ENCODE data around the gene UBE2M.
"Not testable (repeated sequence)": the region's sequence is repeated elsewhere in the genome, so short reads cannot be mapped to it uniquely, and the experiment has no call there.

Gene UBE2M

DNA sequence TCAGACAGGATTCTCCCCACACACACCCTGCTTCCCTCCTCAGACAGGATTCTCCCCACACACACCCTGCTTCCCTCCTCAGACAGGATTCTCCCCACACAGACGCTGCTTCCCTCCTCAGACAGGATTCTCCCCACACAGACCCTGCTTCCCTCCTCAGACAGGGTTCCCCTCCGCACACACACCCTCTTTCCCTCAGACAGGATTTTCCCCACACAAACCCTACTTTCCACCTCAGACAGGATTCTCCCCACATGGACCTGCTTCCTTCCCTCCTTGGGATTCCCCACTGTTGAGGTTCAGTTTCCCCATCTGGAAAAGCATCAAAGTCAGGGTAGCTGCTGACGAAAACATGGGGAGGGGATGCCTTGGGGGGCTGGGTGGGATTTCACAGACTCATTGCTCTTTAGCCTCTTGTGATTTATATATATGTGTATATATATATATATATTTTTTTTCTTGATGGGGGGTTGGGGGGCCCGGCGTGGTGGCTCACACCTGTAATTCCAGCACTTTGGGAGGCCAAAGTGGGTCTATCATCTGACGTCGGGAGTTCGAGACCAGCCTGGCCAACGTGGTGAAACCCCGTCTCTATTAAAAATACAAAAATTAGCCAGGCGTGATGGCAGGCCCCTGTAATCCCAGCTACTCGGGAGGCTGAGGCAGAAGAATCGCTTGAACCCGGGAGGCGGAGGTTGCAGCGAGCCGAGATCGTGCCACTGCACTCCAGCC lies 15.6 kb downstream of the UBE2M start:
- not testable (repeated sequence) for DNase-seq (ENCODE audit: extremely low read depth in 1 of 2, low read depth in 1 of 2)

DNA sequence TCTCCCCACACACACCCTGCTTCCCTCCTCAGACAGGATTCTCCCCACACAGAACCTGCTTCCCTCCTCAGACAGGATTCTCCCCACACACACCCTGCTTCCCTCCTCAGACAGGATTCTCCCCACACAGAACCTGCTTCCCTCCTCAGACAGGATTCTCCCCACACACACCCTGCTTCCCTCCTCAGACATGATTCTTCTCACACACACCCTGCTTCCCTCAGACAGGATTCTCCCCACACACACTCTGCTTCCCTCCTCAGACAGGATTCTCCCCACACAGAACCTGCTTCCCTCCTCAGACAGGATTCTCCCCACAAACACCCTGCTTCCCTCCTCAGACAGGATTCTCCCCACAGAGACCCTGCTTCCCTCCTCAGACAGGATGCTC lies 19.2 kb downstream of the UBE2M start:
- DNase-seq (ENCODE audit: extremely low read depth in 1 of 2, low read depth in 1 of 2): not testable (repeated sequence)

- no peak for DNase-seq (ENCODE audit: extremely low read depth in 1 of 2, low read depth in 1 of 2)
These were observed 19.9 kb downstream of the UBE2M start for GRCh38 chr19:58538257-58539168.

GRCh38 chr19:58536852-58537798 lies 21.3 kb downstream of the UBE2M start:
- no peak for DNase-seq (ENCODE audit: extremely low read depth in 1 of 2, low read depth in 1 of 2)

DNA sequence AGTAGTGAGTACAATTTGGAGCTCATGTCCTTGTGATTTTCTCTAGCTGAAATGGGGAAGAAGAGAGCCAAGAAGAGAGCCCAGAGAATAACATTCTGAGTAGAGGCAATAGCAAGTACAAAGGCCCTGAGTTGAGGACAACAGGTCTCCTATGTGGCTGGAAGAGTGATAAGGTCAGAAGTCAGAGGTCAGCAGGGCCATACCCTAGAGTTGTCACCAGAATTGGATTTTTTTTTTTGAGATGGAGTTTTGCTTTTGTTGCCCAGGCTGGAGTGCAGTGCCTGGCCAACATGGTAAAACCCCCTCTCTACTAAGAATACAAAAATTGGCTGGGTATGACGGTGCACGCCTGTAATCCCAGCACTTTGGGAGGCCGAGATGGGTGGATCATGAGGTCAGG lies 22.6 kb downstream of the UBE2M start:
- no peak for DNase-seq (ENCODE audit: extremely low read depth in 1 of 2, low read depth in 1 of 2)

GRCh38 chr19:58531034-58531840 lies 27.2 kb downstream of the UBE2M start:
- no peak for DNase-seq (ENCODE audit: extremely low read depth in 1 of 2, low read depth in 1 of 2)

GRCh38 chr19:58529405-58529804 lies 29.0 kb downstream of the UBE2M start:
- no peak for DNase-seq (ENCODE audit: extremely low read depth in 1 of 2, low read depth in 1 of 2)

DNA sequence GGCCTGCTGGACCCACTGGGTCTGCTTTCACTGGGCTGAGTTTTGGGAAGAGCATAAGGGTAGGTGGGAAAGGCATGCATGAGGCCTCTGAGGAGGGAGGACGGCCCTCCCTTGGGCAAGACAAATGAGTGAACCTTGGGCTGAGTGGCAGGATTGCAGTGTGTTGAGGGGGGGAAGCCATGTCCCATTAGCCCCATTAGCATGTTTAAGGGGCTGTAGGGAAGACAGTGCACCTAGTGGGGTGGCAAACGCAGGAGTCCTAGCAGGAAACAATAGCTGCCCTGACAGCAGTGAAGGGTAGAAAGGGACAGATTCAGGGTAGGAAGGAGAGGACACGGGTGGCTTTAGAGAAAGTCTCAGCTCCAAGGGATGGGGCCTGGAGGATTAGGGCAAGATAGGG lies 35.7 kb downstream of the UBE2M start:
- no peak for DNase-seq (ENCODE audit: extremely low read depth in 1 of 2, low read depth in 1 of 2)

GRCh38 chr19:58521651-58522050 lies 36.8 kb downstream of the UBE2M start:
- no peak for DNase-seq (ENCODE audit: extremely low read depth in 1 of 2, low read depth in 1 of 2)

DNA sequence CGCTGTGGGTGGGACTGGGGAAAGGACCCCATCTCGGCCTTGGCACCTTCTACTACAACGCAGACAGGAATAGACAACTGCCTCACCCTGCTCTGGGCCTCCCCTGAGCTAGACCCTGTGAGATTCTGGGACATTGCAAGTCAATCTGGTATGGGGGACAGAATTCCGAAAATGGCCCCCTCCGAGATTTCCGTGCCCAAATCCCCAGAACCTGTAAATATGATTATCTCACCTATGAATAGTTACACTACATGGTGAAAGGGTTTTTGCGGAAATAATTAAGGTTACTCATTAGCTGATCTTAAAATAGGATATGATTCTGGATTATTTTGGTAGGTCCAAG lies 38.2 kb downstream of the UBE2M start:
- DNase-seq (ENCODE audit: extremely low read depth in 1 of 2, low read depth in 1 of 2): no peak

GRCh38 chr19:58519355-58520256 lies 38.8 kb downstream of the UBE2M start, which contains the start of gene ZBTB45:
TSS of gene ZBTB45 (minus strand) at chr19:58519810. CDS start at chr19:58517673, 2,137 bp downstream.
- DNase-seq (ENCODE audit: extremely low read depth in 1 of 2, low read depth in 1 of 2): peak; percentile 73 to 80

GRCh38 chr19:58519087-58519354 lies 39.4 kb downstream of the UBE2M start:
- no peak for DNase-seq (ENCODE audit: extremely low read depth in 1 of 2, low read depth in 1 of 2)

DNA sequence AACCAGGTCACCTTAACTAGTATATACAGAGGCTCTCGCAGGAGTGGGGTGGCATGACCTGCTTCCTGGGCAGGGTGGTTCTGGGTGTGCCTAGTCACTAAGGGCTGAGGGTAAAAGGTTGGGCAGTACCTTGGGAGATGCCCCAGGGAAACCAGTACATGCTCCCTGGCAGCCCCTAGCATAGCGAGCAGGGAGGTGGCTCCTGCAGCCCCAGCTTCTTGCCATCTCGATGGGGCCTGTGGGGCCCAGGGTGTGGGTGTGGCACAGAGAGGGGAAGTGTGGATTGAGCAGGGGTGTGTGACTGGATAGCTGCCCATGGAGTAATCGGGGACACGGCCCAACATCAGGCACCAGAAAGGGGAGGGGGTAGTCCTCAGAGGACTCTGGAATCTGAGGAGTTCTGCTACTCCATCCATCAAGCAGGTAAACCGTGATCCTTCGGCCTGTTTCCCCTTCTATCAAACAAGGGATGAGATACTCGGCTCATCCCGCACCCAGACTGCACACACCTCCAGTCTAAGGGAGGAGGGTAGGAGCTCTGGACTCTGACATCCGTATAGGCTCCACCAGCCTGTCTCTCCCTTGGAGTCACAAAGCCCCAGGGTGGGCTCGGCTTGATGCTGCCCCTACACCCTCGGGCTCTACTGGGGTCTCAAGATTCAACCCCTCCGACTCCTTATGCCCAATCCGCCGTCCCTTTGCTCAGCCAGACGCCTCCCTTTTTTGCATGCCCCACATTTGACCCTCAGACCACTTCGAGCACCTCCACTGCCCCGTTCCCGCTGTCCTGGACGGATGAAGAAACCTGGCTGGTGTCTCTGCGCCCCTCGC lies 39.9 kb downstream of the UBE2M start:
- no peak for DNase-seq (ENCODE audit: extremely low read depth in 1 of 2, low read depth in 1 of 2)

DNA sequence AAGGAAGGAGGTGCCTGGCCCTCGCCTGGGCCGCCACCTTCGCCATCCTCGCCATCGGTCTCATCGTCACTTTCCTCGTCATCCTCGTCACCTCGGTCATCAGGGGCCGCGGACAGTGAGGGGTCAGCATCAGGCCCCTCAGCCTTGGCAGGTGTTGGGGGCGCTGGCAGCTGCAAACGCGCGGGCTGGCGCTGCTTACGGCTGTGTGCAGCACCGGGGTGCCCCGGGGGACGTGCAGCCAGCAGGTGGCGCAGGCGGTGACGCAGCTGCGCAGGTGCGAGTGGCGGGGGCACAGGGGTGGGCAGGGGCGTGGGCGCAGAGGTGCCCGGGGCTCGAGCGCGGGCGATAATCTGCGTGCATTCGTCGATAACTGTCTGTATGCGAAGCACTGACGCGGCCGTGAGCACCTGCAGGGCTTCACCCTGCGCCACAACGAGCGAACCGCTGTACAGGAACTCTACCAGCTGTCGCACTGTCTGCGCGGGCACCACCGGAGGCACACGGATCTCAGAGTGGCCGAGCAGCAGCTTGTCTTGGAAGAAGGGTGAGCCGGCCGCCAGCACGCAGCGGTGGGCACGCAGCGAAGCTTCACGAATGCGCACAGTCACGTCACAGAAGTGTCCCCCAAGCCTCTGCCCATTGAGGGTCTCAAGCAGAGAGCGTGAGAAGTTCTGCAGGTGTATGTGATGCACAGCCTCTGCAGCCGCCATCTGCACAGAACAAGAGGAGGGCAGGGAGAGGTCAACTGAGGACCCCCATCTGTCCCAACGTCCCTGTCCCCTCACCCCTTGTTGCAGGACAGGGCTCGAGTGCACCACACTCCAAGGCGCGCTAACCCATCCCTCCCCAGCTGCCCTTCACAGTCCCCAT lies 41.2 kb downstream of the UBE2M start:
- no peak for DNase-seq (ENCODE audit: extremely low read depth in 1 of 2, low read depth in 1 of 2)

DNA sequence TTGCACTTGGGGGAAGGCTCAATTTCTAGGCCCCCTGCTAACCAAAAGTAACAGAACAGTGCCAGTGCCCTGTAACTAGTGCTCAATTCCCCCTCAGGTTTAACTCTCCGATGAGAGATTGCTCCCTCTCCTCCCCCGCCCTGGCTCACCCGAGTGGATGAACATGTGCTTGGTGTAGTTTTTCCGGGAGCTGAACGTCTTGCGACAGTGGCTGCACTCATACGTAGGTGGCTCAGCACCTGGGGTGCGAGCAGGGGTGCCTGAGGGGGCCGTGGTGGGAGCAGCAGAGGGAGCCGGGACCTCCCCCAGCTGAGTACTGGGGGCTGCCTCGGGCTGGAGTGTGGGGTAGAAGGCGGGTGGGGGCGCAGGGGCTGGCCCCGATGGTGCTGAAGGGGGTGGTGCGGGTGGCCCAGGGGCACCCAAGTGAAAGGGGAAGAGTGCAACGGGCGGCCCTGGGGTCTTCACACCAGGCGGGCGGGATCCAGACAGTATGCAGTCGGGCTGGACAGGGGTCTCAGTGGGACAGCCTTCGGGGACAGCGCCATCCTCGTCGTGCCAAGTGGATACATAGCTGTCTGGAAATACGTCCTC lies 42.1 kb downstream of the UBE2M start:
- no peak for DNase-seq (ENCODE audit: extremely low read depth in 1 of 2, low read depth in 1 of 2)

GRCh38 chr19:58515259-58515658 lies 43.2 kb downstream of the UBE2M start:
- DNase-seq (ENCODE audit: extremely low read depth in 1 of 2, low read depth in 1 of 2): no peak

GRCh38 chr19:58514564-58515022 lies 43.8 kb downstream of the UBE2M start:
- DNase-seq (ENCODE audit: extremely low read depth in 1 of 2, low read depth in 1 of 2): no peak
